Activated CD8-positive, alpha-beta memory T cell treated with anti-CD3 and anti-CD28 coated beads, Interleukin-2, amount 10 ng/mL, durations not matched to agents 7 days and 5 days (primary cell): ENCODE results near the gene NOL11. TPM values are rescaled to one million over a fixed set of nuclear protein-coding genes. Genes with fewer than 3 reads are reported as not detected.
"Not testable (repeated sequence)": the region's sequence is repeated elsewhere in the genome, so short reads cannot be mapped to it uniquely, and the experiment has no call there.

Experiments
- ATAC-seq: fragments of 150-1000 bp; cut with Tn5 transposase; one replicate; pipeline ENCODE4 v1.10.0; 2021; ENCODE audit warnings: moderate library complexity
- CTCF ChIA-PET: fragments of 350-600 bp; sonication (Branson Sonifier 250); formaldehyde crosslinking; loops from one replicate; lab custom pipeline; 2021; ENCODE audit warnings: antibody characterized with exemption; lab: Charles Lee
- DNase-seq: peaks from one replicate; pipeline ENCODE4 v3.0.0-alpha.2; 2020
- H3K27ac Mint-ChIP-seq: one replicate; pipeline ENCODE4 v1.8.0; 2021; ENCODE audit warnings: mild to moderate bottlenecking, mixed read lengths
- H3K27me3 Mint-ChIP-seq: one replicate; pipeline ENCODE4 v1.8.0; 2021; ENCODE audit warnings: mixed read lengths
- H3K36me3 Mint-ChIP-seq: one replicate; pipeline ENCODE4 v1.8.0; 2021; ENCODE audit warnings: mild to moderate bottlenecking, mixed read lengths
- H3K4me1 Mint-ChIP-seq: one replicate; pipeline ENCODE4 v1.8.0; 2021; ENCODE audit warnings: mixed read lengths
- H3K4me3 Mint-ChIP-seq: one replicate; pipeline ENCODE4 v1.8.0; 2021; ENCODE audit warnings: mild to moderate bottlenecking, moderate library complexity, mixed read lengths
- H3K9me3 Mint-ChIP-seq: one replicate; pipeline ENCODE4 v1.8.0; 2022; ENCODE audit warnings: low read depth, mixed read lengths
- total RNA-seq, 2 experiments: library from RNA; stranded (reverse); gene quantifications; one replicate each; pipeline ENCODE4 v1.2.3, GENCODE V29; 2021

The NOL11 gene
- total RNA-seq, 2 experiments from 2014 or later: 46.8 to 64.7 TPM

DNA sequence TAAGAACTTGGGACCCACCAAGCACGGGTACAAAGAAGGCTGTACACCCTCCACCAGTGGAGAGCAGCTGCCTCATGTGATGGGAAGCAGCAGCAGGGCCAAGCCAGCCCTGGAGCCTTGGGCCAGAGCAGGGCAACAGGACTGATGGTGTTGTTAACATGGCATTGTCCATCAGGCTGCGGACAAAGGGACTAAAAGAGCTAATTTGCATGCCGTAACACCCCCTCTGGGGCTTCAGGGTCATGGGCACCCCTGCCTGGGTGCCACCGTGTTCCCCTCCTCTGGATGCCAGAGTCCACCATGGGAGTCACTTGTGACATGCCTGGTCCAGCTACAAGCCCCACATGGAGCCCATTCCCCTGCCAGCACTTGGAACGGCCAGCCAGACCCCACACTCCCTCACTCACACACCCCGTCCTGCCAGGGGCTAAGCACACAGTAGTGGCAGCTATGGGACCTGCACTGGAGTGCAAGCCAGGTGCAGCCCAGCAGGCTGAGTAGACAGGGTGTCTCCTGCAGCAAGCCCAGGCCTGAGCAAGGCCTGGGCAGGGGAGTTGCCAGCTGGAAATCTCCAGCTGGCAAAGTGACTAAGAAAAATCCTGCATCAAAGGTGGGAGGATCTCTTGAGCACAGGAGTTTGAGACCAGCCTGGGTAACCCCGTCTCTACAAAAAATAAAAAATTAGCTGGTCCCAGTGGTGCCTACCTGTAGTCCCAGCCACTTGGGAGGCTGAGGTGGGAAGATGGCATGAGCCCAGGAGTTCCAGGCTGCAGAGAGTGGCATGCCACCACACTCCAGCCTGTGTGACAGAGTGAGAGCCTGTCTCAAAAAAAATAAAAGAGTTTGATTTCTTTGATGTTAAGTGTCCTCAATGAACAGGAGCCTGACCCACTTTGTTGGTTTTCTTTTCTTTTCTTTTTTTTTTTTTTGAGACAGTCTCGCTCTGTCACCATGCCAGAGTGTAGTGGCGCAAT, 33.7 kb downstream of the NOL11 start:
- CTCF ChIA-PET: interaction anchor here (0.5 kb wide), 1 partner anchor 53 kb away, joined by 3 read pairs; no protein-coding TSS in a partner anchor
- Mint-ChIP-seq H3K4me3 (no peak overlapping the region), H3K27ac (no peak overlapping the region), H3K4me1 (peaks cover 11% of the 10 kb centered on the region), H3K36me3 (peaks cover 47% of the 10 kb centered on the region), H3K27me3 (no peaks in the 10 kb centered on the region), H3K9me3 (peaks cover 3% of the 10 kb centered on the region)
- DNase-seq (no peak), ATAC-seq (no peak)

DNA sequence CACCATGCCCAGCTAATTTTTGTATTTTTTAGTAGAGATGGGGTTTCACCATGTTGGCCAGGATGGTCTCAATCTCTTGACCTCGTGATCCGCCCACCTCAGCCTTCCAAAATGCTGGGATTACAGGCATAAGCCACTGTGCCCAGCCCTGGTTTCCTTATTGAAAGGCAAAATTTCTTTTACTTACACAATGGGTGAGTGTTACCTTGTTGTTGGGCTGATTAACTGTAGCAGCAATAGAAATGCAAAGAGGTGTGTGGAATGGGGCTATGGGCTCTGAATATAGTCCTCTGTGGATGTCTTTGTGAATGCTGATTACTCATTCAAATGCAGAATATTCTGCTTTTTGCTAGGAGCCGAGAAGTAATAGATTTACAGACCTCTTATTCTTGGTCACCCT, 34.4 kb downstream of the NOL11 start:
- not testable (repeated sequence) for DNase-seq, H3K4me3 Mint-ChIP-seq, ATAC-seq, H3K9me3 Mint-ChIP-seq, H3K27me3 Mint-ChIP-seq, H3K27ac Mint-ChIP-seq
- Mint-ChIP-seq H3K36me3 (peaks cover 45% of the 10 kb centered on the region), H3K4me1 (peaks cover 12% of the 10 kb centered on the region)
- CTCF ChIA-PET: interaction anchor here (1.5 kb wide), 1 partner anchor 65 kb away, joined by 3 read pairs; no protein-coding TSS in a partner anchor

DNA sequence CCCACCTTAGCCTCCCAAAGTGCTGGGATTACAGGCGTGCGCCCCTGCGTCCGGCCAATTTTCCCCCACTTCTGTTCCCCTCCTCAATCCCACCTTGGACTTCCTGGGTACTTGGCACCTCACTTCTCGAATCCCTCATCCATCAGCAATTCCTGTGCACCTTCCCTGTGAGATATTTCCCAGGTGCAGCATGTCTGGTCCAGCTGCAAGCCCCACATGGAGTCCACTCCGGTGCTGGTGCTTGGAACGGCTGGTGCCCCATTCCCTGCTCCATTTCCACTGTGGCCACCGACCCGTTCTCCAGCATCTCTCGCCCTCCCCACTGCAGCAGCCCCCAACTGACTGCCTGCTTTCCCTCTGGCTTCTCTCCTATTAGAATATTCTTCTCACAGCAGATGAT, 35.3 kb downstream of the NOL11 start:
- Mint-ChIP-seq H3K4me3 (no peak overlapping the region), H3K9me3 (peaks cover 3% of the 10 kb centered on the region), H3K27me3 (no peaks in the 10 kb centered on the region), H3K4me1 (peaks cover 12% of the 10 kb centered on the region), H3K27ac (no peak overlapping the region), H3K36me3 (peaks cover 36% of the 10 kb centered on the region)
- ATAC-seq: no peak
- DNase-seq: no peak
- CTCF ChIA-PET: interaction anchor here (1.5 kb wide), 1 partner anchor 64 kb away, joined by 3 read pairs; no protein-coding TSS in a partner anchor

DNA sequence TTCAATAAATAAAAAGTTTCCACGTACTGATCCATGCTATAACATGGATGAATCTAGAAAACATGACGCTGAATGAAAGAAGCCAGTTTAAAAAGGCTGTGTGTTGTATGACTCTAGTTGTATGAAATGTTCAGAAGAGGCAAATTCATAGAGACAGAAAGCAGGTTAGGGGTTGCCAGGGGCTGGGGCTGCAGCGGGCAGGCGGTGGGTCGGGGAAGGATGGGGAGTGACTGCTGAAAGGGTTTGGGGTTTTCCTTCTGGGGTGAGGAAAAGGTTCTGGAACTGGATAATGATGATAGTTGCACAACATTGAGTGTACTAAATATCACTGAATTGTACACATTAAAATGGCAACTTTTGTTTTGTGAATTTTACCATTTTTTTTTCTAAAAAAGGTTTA, 36.3 kb downstream of the NOL11 start:
- peaks cover 12% of the 10 kb centered on the region for H3K4me1 Mint-ChIP-seq
- no peaks in the 10 kb centered on the region for H3K27me3 Mint-ChIP-seq
- DNase-seq (no peak), ATAC-seq (no peak)
- H3K4me3 Mint-ChIP-seq: no peak overlapping the region
- peaks cover 27% of the 10 kb centered on the region for H3K36me3 Mint-ChIP-seq
- peaks cover 3% of the 10 kb centered on the region for H3K9me3 Mint-ChIP-seq
- no peak overlapping the region for H3K27ac Mint-ChIP-seq
- CTCF ChIA-PET: no interaction called here

DNA sequence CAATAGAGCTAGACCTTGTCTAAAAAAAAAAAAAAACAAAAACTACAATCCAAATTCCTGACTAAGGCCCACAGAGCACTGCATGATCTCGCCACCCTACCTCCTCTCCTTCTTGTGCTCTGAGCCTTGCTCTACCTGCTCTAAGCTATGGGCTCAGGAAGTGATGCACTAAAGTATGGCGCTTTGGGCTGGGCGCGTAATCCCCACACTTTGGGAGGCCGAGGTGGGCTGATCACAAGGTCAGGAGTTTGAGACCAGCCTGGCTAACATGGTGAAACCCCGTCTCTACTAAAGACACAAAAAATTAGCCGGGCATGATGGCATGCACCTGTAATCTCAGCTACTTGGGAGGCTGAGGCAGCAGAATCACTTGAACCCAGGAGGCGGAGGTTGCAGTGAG, 37.0 kb downstream of the NOL11 start:
- CTCF ChIA-PET: not testable (repeated sequence)
- H3K4me1 Mint-ChIP-seq: peaks cover 12% of the 10 kb centered on the region

DNA sequence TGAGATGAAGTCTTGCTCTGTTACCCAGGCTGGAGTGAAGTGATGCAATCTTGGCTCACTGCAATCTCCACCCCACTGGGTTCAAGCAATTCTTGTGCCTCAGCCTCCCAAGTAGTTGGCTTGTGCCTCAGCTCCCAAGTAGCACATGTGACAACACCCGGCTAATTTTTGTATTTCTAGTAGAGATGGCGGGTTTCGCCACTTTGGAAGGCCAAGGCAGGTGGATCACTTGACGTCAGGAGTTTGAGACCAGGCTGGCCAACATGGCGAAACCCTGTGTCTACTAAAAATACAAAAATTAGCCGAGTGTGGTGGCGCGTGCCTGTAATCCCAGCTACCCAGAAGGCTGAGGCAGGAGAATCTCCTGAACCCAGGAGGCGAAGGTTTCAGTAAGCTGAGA, 39.0 kb downstream of the NOL11 start:
- ATAC-seq, H3K9me3 Mint-ChIP-seq, CTCF ChIA-PET, H3K4me3 Mint-ChIP-seq, H3K27me3 Mint-ChIP-seq, H3K27ac Mint-ChIP-seq, DNase-seq, H3K36me3 Mint-ChIP-seq: not testable (repeated sequence)
- H3K4me1 Mint-ChIP-seq: peaks cover 12% of the 10 kb centered on the region

More for the DNA sequence above, 37.0 kb downstream of the NOL11 start:
- H3K9me3 Mint-ChIP-seq, H3K4me3 Mint-ChIP-seq, ATAC-seq, H3K27ac Mint-ChIP-seq, H3K27me3 Mint-ChIP-seq, DNase-seq: not testable (repeated sequence)
- H3K36me3 Mint-ChIP-seq: peaks cover 23% of the 10 kb centered on the region

DNA sequence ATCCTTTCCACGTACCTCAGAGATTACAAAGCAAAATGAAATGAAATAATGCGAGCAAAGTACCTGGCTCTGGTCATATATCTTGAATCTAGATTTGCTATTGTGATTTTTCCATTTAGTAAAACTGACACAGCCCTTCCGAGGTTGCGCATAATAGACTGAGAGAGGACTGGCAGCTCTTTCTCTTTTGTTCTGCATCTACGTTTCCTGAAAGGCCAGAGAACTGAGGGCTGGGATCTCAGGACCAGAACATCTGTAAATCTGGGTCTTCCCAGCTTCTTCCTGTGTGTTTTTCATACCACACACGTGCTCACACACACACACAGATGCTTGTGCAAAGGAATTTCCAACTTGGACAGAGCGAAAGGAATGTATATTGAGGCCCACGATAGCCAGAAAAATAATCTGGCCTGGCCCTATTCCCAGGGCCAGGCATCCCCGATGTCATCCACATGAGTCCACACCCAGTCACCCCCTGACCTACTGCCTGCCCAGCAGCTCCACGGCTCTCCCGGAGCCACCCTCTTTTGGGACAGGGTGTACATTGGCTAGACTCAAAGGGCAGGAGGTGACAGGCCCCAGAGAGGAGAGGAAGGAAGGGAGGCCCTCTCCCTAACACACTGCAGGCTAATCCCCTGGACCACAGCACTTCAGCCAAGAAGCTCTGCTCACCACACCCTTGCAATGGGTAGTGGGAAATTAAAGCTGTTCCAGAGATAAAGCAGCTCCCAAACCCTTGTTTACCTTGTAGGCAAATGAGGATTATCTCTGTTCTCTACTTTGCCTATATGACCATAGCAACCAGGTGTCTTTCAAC, 41.8 kb downstream of the NOL11 start:
- no peak overlapping the region for H3K4me3 Mint-ChIP-seq
- no peak for ATAC-seq
- DNase-seq: no peak
- H3K36me3 Mint-ChIP-seq: peaks cover 4% of the 10 kb centered on the region
- peaks cover 12% of the 10 kb centered on the region for H3K4me1 Mint-ChIP-seq
- no peaks in the 10 kb centered on the region for H3K9me3 Mint-ChIP-seq
- H3K27ac Mint-ChIP-seq: no peak overlapping the region
- CTCF ChIA-PET: no interaction called here
- no peaks in the 10 kb centered on the region for H3K27me3 Mint-ChIP-seq

DNA sequence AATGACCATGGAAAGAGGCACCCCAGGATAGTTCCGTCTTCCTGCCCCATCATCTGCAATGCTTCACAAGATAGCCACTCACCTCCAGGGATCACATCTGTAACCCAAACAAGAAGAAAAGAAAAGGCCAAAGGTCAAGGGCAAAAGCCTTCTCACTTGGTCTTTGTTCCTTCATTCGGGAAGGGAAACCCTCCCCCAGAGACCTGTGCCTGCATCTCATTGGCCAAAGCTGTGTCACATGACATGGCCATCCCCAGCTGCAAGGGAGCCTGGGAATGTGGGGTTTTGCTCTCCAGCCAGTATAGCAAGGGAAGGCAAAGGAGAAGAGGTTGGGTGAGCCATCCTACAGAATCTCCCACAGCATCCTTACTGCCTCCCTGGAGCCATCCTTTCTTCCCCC, 47.9 kb downstream of the NOL11 start:
- Mint-ChIP-seq H3K9me3 (no peaks in the 10 kb centered on the region), H3K27me3 (no peaks in the 10 kb centered on the region), H3K4me1 (no peaks in the 10 kb centered on the region), H3K27ac (no peak overlapping the region), H3K4me3 (no peak overlapping the region), H3K36me3 (no peaks in the 10 kb centered on the region)
- no peak for DNase-seq
- no peak for ATAC-seq
- CTCF ChIA-PET: no interaction called here

DNA sequence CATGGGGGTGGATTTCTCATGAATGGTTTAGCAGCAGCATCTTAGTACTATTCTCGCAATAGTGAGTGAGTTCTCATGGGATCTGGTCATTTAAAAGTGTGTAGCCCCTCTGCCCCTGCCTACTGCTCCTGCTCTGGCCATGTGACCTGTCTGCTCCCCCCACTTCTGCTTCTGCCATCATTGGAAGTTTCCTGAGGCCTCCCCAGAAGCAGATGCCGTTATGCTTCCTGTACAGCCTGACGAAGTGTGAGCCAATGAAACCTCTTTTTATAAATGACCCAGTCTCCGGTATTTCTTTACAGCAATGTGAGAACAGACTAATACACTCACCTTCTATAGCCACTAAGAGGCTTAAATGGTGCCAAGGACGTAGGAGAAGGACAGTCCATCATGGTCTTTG, 51.5 kb downstream of the NOL11 start:
- no peak overlapping the region for H3K4me3 Mint-ChIP-seq
- H3K27ac Mint-ChIP-seq: no peak overlapping the region
- CTCF ChIA-PET: interaction anchor here (1.0 kb wide), 1 partner anchor 10 kb away, joined by 3 read pairs; no protein-coding TSS in a partner anchor
- no peaks in the 10 kb centered on the region for H3K36me3 Mint-ChIP-seq
- H3K9me3 Mint-ChIP-seq: no peaks in the 10 kb centered on the region
- no peak for ATAC-seq
- no peaks in the 10 kb centered on the region for H3K4me1 Mint-ChIP-seq
- DNase-seq: no peak
- peaks cover 2% of the 10 kb centered on the region for H3K27me3 Mint-ChIP-seq

DNA sequence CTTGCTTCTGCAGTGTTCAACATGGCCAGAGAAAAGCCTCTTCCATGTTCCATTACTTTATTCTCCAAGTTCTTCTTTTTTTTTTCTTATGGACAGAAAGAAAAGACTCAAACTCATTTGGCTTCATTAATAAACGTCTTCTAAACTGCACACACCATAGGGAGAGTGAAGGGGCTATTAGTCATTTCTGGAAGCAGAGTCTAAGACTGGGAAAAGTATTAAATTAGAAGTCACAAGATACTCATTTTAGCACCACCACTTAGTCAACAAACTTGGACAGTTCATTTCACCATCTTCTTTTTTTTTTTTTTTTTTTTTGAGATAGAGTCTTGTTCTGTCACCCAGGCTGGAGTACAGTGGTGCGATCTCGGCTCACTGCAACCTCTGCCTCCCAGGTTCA, 52.8 kb downstream of the NOL11 start:
- peaks cover 2% of the 10 kb centered on the region for H3K27me3 Mint-ChIP-seq
- DNase-seq (no peak), ATAC-seq (no peak)
- H3K9me3 Mint-ChIP-seq: no peaks in the 10 kb centered on the region
- no peak overlapping the region for H3K27ac Mint-ChIP-seq
- H3K4me3 Mint-ChIP-seq: no peak overlapping the region
- H3K4me1 Mint-ChIP-seq: no peaks in the 10 kb centered on the region
- no peaks in the 10 kb centered on the region for H3K36me3 Mint-ChIP-seq
- CTCF ChIA-PET: interaction anchor here (1.0 kb wide), 1 partner anchor 9 kb away, joined by 3 read pairs; no protein-coding TSS in a partner anchor

DNA sequence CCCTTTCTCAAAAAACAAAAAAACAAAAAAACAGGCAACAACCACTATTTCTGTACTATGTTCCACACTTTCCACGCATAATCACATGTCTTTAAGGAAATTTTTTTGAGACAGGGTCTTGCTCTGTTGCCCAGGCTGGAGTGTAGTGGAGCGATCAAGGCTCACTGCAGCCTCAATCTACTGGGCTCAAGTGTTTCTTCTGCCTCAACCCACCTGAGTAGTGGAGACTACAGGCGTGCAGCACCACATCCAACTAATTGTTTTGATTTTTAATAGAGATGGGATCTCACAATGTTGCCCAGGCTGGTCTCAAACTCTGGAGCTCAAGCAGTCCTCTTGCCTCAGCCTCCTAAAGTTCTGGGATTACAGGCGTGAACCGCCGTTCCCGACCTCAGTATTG, 54.9 kb downstream of the NOL11 start:
- H3K36me3 Mint-ChIP-seq: no peaks in the 10 kb centered on the region
- CTCF ChIA-PET: no interaction called here
- peaks cover 2% of the 10 kb centered on the region for H3K27me3 Mint-ChIP-seq
- no peaks in the 10 kb centered on the region for H3K9me3 Mint-ChIP-seq
- DNase-seq (no peak), ATAC-seq (no peak)
- H3K4me1 Mint-ChIP-seq: no peaks in the 10 kb centered on the region
- H3K4me3 Mint-ChIP-seq: no peak overlapping the region
- H3K27ac Mint-ChIP-seq: no peak overlapping the region

DNA sequence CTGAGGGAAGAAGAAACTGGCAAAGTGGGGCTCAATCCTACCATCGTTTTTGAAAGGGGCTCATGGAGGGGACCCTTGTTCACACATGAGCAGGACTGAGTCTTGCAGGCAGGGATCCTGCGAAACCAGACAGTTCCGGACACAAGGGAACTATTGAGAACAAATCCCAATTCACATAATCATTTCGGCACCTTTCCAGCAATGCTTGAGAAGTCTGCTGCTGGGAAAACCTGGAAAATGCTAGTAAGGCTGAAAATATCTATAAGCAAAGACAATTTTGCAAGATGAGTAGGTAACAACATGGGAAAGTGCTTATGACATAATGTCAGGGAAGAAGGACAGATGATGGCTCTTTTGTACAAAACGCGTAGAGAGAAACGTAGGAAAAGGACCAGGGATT, 55.5 kb downstream of the NOL11 start:
- CTCF ChIA-PET: interaction anchor here (0.6 kb wide), 1 partner anchor 457 kb away, joined by 3 read pairs; no protein-coding TSS in a partner anchor
- Mint-ChIP-seq H3K36me3 (no peaks in the 10 kb centered on the region), H3K4me1 (no peaks in the 10 kb centered on the region), H3K4me3 (no peak overlapping the region), H3K27me3 (peaks cover 2% of the 10 kb centered on the region), H3K9me3 (no peaks in the 10 kb centered on the region), H3K27ac (no peak overlapping the region)
- ATAC-seq: no peak
- no peak for DNase-seq

DNA sequence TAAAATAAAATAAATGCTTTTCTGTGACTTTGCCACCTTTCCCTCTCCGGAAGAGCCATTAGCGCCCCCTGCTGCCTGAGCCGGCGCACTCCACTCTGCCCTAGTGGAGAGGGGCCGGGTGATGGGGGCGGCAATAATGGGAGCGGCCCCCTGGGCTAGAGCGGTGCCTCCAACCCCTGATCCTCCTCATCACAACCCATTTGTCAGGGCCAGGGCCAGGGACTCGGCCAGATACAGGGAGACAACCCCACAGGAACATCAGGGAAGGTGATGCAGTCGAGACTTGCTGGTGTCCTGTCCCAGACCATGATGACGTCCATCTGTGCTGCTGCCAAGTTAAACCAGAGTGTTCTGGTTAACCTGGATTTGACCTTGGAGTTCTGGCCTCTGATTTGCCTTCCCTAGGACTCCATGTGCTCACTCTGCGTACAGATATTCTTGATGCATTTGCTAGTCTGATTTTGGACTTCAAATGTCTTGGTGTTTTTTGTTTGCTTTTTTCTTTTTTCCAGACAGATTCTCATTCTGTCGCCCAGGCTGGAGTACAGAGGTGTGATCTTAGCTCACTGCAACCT, 61.4 kb downstream of the NOL11 start:
- Mint-ChIP-seq H3K4me1 (no peaks in the 10 kb centered on the region), H3K9me3 (no peaks in the 10 kb centered on the region), H3K4me3 (no peak overlapping the region), H3K36me3 (no peaks in the 10 kb centered on the region), H3K27me3 (no peaks in the 10 kb centered on the region), H3K27ac (no peak overlapping the region)
- CTCF ChIA-PET: interaction anchor here (0.6 to 0.9 kb wide), 3 partner anchors 9 to 230 kb away, joined by 3 to 4 read pairs (median 3); no protein-coding TSS in a partner anchor
- DNase-seq: peak; percentile 41
- ATAC-seq: peak; percentile 74
